ENCODE results near the gene PARVB.

GRCh38 chr22:44102856-44103255, 78.8 kb downstream of the PARVB start:
- no peak for TF ChIP-seq PBX3 (CRISPR knock-in tag; IDR thresholded peaks at IDR 0.05)
- no peak for TF ChIP-seq ZNF138 (tag by site-specific recombination; IDR thresholded peaks at IDR 0.05; ENCODE audit: borderline replicate concordance)
- no peak for TF ChIP-seq ZNF488 (tag by site-specific recombination; IDR thresholded peaks at IDR 0.05)
- TF ChIP-seq MEIS1 (CRISPR knock-in tag; IDR thresholded peaks at IDR 0.05; ENCODE audit: borderline replicate concordance), result no peak
- no peak for TF ChIP-seq ZNF704 (tag by site-specific recombination; IDR thresholded peaks at IDR 0.05)
- TF ChIP-seq ZNF624 (tag by site-specific recombination; IDR thresholded peaks at IDR 0.05), result no peak
- no peak for TF ChIP-seq ZNF274 (IDR thresholded peaks at IDR 0.05; ENCODE audit: low read length)
- no peak for TF ChIP-seq ZNF274 (tag by site-specific recombination; IDR thresholded peaks at IDR 0.05; ENCODE audit: borderline replicate concordance)
- TF ChIP-seq CTCF (tag by site-specific recombination; IDR thresholded peaks at IDR 0.05), result no peak
- TF ChIP-seq ZNF548 (tag by site-specific recombination; IDR thresholded peaks at IDR 0.05), result no peak
- TF ChIP-seq GLIS2 (tag by site-specific recombination; IDR thresholded peaks at IDR 0.05), result no peak
- TF ChIP-seq ZNF16 (tag by site-specific recombination; IDR thresholded peaks at IDR 0.05; ENCODE audit: low read depth), result no peak
- TF ChIP-seq ZNF514 (tag by site-specific recombination; IDR thresholded peaks at IDR 0.05), result no peak

Measured in HEK293 (cell line).